ENCODE results near the gene HPS4.
"Not testable (repeated sequence)": the region's sequence is repeated elsewhere in the genome, so short reads cannot be mapped to it uniquely, and the experiment has no call there.

HPS4 gene

DNA sequence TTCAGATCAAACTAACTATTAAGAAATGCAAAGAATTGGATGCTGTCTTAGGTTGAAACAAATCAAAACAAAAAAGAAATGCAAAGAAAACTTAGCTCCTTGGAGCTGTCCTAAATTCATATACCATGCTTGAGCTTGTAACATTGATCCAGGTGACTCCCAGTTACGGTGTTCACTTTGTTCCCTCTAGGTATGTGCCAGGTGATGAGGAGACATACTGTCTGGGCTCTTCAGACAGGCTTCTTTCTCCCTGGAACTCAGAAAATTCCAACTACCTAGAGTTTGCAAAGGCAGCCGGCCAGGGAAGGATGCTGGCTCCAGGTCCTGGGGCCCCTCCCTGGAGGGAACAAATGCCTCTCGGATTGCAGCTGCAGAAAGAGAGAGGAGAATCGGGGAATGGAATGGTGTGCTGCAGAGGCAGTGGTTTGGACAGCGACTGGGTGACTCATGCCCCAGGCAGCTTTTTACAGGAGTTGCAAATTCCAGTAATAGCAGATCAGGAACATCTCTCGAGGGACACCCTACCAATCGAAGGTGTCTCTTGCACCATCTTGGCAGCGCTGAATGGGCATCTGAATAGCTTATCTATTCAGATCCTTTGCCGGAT, 66.8 kb downstream of the HPS4 start:
- Histone ChIP-seq H3K27me3 (peaks cover 47% of the 10 kb centered on the region), H3K4me1 (no peaks in the 10 kb centered on the region), H3K9me3 (no peaks in the 10 kb centered on the region), H3K4me3 (ENCODE audit: low read depth, low read length) (no peak overlapping the region), H3K36me3 (no peaks in the 10 kb centered on the region)
- TF ChIP-seq, protein P1, sequence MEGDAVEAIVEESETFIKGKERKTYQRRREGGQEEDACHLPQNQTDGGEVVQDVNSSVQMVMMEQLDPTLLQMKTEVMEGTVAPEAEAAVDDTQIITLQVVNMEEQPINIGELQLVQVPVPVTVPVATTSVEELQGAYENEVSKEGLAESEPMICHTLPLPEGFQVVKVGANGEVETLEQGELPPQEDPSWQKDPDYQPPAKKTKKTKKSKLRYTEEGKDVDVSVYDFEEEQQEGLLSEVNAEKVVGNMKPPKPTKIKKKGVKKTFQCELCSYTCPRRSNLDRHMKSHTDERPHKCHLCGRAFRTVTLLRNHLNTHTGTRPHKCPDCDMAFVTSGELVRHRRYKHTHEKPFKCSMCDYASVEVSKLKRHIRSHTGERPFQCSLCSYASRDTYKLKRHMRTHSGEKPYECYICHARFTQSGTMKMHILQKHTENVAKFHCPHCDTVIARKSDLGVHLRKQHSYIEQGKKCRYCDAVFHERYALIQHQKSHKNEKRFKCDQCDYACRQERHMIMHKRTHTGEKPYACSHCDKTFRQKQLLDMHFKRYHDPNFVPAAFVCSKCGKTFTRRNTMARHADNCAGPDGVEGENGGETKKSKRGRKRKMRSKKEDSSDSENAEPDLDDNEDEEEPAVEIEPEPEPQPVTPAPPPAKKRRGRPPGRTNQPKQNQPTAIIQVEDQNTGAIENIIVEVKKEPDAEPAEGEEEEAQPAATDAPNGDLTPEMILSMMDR (IDR thresholded peaks at IDR 0.05; ENCODE audit: low read depth, low read length), result no peak
- no peak for DNase-seq

DNA sequence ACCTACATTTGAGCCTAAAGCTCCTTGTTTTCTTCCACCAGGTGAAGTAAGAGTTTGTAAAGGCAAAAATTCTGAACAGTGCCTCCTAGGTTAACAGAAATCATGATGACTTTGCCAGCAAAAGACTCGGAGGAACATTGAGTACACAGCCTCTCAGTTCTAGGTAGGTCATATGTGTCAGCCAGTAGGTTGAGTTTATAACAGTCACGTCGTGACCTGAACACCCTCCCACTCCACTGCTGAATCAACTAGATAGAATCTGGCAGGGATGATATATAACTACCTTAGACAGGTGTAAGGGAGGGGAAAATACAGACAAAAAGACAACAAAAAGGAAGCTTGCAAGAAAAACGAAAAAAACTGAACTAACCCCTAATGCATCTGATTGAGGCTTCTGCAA, 67.3 kb downstream of the HPS4 start:
- H3K36me3 ChIP-seq, result no peaks in the 10 kb centered on the region
- no peaks in the 10 kb centered on the region for H3K4me1 ChIP-seq
- TF ChIP-seq, protein P1 (IDR thresholded peaks at IDR 0.05; ENCODE audit: low read depth, low read length), result no peak
- DNase-seq, result no peak
- peaks cover 48% of the 10 kb centered on the region for H3K27me3 ChIP-seq
- no peak overlapping the region for H3K4me3 ChIP-seq (ENCODE audit: low read depth, low read length)
- H3K9me3 ChIP-seq, result no peaks in the 10 kb centered on the region

DNA sequence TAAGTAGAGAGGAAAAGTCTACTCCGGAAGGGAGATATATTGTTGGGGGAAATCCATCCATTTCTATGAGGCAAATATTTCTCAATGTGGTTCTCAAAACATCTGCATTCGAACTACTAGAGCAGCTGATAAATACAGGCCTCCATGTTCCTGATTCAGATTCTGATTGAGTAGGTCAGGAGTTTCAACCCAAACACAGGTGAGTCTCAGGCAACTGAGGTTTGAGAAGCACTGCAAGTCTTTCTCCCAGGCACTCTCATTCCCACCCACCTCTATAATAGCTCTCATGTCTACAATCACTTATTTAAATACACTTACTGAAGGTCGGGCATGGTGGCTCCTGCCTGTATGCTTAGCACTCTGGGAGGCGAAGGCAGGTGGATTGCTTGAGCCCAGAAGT, 69.2 kb downstream of the HPS4 start:
- no peaks in the 10 kb centered on the region for H3K36me3 ChIP-seq
- H3K9me3 ChIP-seq, result no peaks in the 10 kb centered on the region
- H3K4me1 ChIP-seq, result no peaks in the 10 kb centered on the region
- no peak for DNase-seq
- no peak overlapping the region for H3K4me3 ChIP-seq (ENCODE audit: low read depth, low read length)
- H3K27me3 ChIP-seq, result peaks cover 46% of the 10 kb centered on the region
- TF ChIP-seq, protein P1 (IDR thresholded peaks at IDR 0.05; ENCODE audit: low read depth, low read length), result no peak

DNA sequence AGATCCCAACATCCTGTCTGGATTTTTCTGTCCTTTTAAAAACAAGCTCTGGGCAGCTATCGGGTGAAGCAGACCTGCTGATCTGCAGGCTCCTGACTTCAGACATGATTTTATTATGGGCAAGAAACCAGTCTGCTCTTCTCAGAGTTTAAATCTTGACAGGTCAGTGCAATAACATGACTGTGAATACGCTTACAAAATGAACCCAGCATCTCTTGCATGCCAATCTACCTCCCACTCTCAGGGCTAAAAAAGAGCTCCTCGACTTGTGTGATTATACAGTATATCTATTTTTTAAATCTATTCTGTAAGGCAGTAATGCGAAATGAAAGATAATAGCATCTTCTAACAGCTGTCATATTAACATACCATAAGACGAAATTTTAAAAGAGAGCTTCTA, 73.2 kb downstream of the HPS4 start:
- Histone ChIP-seq H3K9me3 (no peaks in the 10 kb centered on the region), H3K4me1 (no peaks in the 10 kb centered on the region), H3K27me3 (peaks cover 26% of the 10 kb centered on the region), H3K36me3 (no peaks in the 10 kb centered on the region), H3K4me3 (ENCODE audit: low read depth, low read length) (no peak overlapping the region)
- TF ChIP-seq, protein P1 (IDR thresholded peaks at IDR 0.05; ENCODE audit: low read depth, low read length), result no peak
- no peak for DNase-seq

DNA sequence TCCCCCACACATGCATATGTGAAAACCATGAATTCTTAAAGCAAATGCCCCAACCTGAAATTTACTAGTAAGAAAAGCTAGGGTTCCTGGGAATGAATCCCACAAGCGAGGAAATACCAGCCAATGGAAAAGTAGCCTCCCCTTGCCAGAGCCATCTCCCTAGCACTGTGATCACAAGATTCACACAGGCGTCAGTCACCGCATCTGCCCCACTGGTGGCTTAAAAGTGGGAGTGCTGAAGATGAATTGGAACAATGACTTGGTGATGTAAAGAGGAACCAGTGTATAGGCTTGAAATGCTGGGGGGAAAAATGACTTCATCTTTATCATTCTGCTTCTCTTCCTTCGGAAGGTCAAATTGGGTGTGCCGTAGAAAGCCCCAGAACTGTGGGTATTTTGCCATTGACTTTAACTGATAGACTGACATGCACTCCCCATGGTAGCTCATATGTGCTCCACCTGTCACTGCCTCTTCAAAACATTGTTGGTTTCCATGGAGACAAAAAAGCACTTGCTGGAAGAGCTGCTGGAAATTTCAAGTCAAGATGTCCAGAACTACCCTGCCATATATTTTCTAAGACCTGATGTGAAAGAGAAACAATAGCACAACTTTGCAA, 73.8 kb downstream of the HPS4 start:
- Histone ChIP-seq H3K27me3 (peaks cover 21% of the 10 kb centered on the region), H3K4me3 (ENCODE audit: low read depth, low read length) (no peak overlapping the region)
- TF ChIP-seq, protein P1 (IDR thresholded peaks at IDR 0.05; ENCODE audit: low read depth, low read length), result no peak

DNA sequence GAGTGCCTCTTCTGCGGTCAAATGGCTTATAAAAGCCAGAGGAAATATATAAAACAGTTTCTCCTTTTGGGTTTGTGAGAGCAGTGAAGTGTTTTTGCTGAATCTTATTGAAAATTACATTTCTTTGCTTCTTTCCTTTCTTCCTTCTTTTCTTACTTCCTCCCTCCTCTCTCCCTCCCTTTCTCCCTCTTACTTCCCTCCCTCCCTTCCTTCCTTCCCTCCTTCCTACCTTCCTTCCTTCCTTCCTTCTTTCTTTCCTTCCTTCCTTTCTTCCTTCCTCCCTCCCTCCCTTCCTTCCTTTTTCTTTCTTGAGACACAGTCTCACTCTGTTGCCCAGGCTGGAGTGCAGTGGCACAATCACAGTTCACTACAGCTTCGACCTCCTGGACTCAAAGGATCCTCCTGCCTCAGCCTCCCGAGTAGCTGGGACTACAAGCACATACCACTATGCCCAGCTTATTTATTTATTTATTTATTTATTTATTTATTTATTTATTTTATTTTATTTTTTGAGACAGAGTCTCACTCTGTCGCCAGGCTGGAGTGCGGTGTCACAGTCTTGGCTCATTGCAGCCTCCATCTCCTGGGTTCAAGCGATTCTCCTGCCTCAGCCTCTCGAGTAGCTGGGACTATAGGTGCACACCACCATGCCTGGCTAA, 74.9 kb downstream of the HPS4 start:
- DNase-seq; H3K4me1 ChIP-seq; H3K36me3 ChIP-seq; H3K9me3 ChIP-seq; H3K4me3 ChIP-seq (ENCODE audit: low read depth, low read length): not testable (repeated sequence)
- peaks cover 21% of the 10 kb centered on the region for H3K27me3 ChIP-seq

More for the DNA sequence above, 73.8 kb downstream of the HPS4 start:
- H3K4me1 ChIP-seq, result no peaks in the 10 kb centered on the region
- H3K36me3 ChIP-seq, result no peaks in the 10 kb centered on the region
- no peak for DNase-seq
- H3K9me3 ChIP-seq, result no peaks in the 10 kb centered on the region

All from BE2C (cell line).